GM18520 (cell line): ENCODE results near the gene CATSPERE.
A peak's percentile ranks its signal among the peaks of the same experiment; 100 is the strongest.

Source experiments
- ATAC-seq: cut with Tn5 transposase; IDR thresholded peaks from one replicate; pipeline ENCODE4 v1.9.1; 2021; ENCODE audit not compliant: unreplicated experiment

CATSPERE gene

GRCh38 chr1:244461245-244462071 is at the start of gene CATSPERE:
TSS of gene CATSPERE (plus strand) at chr1:244461273. CDS start at chr1:244461430, 157 bp downstream.
- ATAC-seq, result peak; percentile 96

- ATAC-seq, result no peak
Measured at GRCh38 chr1:244412176-244412575, 48.9 kb upstream of the CATSPERE start.

- ATAC-seq, result no peak
Measured at GRCh38 chr1:244413736-244414135, 47.3 kb upstream of the CATSPERE start.

- no peak for ATAC-seq
Measured at GRCh38 chr1:244414543-244414942, 46.5 kb upstream of the CATSPERE start.

GRCh38 chr1:244419024-244419423 is 42.0 kb upstream of the CATSPERE start:
- ATAC-seq, result no peak

- no peak for ATAC-seq
Measured at GRCh38 chr1:244422174-244422573, 38.9 kb upstream of the CATSPERE start.

GRCh38 chr1:244424649-244425334 is 36.3 kb upstream of the CATSPERE start:
- ATAC-seq, result no peak

GRCh38 chr1:244427647-244428046 is 33.4 kb upstream of the CATSPERE start:
- ATAC-seq, result no peak

GRCh38 chr1:244429818-244430217 is 31.3 kb upstream of the CATSPERE start:
- no peak for ATAC-seq

- no peak for ATAC-seq
Measured at GRCh38 chr1:244431166-244431565, 29.9 kb upstream of the CATSPERE start.

GRCh38 chr1:244435562-244436205 is 25.4 kb upstream of the CATSPERE start:
- no peak for ATAC-seq

- no peak for ATAC-seq
Measured at GRCh38 chr1:244436336-244437085, 24.6 kb upstream of the CATSPERE start.

- no peak for ATAC-seq
Measured at GRCh38 chr1:244437086-244437468, 24.0 kb upstream of the CATSPERE start.

GRCh38 chr1:244439391-244440032 is 21.6 kb upstream of the CATSPERE start:
- no peak for ATAC-seq

GRCh38 chr1:244442850-244443249 is 18.2 kb upstream of the CATSPERE start:
- ATAC-seq, result no peak

- no peak for ATAC-seq
Measured at GRCh38 chr1:244444854-244445253, 16.2 kb upstream of the CATSPERE start.

- ATAC-seq, result no peak
Measured at GRCh38 chr1:244445320-244446181, 15.5 kb upstream of the CATSPERE start.

- ATAC-seq, result no peak
Measured at GRCh38 chr1:244447024-244447423, 14.0 kb upstream of the CATSPERE start.

- ATAC-seq, result no peak
Measured at GRCh38 chr1:244447552-244447951, 13.5 kb upstream of the CATSPERE start.
